HepG2 (cell line): ENCODE data around the gene FGF1. TPM values are rescaled to one million over a fixed set of nuclear protein-coding genes. Genes with fewer than 3 reads are reported as not detected.

Experiments
- ATAC-seq: fragments of 200-7000 bp; cut with Tn5 transposase; 3 replicates; pipeline ENCODE4 v1.9.1; 2020; ENCODE audit warnings: mild to moderate bottlenecking, moderate library complexity
- BruUV-seq: library from RNA; stranded (reverse); fragments of 400-500 nt; replicated peaks from 2 replicates; lab custom pipeline; 2021; lab: Mats Ljungman, UMichigan
- CTCF ChIA-PET: fragments of 300-600 bp; formaldehyde crosslinking; extraction: SDS; loops from one replicate; lab custom pipeline; 2021; ENCODE audit warnings: low total read pairs, inconsistent platforms, low intra/inter-chr PET ratio; lab: Yijun Ruan, JAX
- POLR2A ChIA-PET: fragments of 350-600 bp; sonication (Branson Sonifier 250); formaldehyde crosslinking; loops from one replicate; lab custom pipeline; 2020; ENCODE audit warnings: antibody characterized with exemption, inconsistent platforms; lab: Yijun Ruan, JAX
- DNase-seq: peaks from one replicate; pipeline ENCODE4 v3.0.0-alpha.2; 2015; ENCODE audit warnings: low spot score
- FAIRE-seq: peaks from 3 replicates; lab custom pipeline; 2011; peaks lifted over from hg19 to GRCh38; lab: Jason Lieb, UNC
- H2AFZ ChIP-seq: one replicate; pipeline ENCODE4 v1.6.1; 2011; ENCODE audit warnings: low read length, inconsistent platforms
- H3K27ac ChIP-seq: fragments of 300-600 bp; 3 replicates; pipeline ENCODE4 v1.8.0; 2011; ENCODE audit warnings: mixed run types, mild to moderate bottlenecking, mixed read lengths, low read length, inconsistent platforms; ENCODE audit not compliant: insufficient read depth; ENCODE audit errors: extremely low read length
- H3K27me3 ChIP-seq, 2 experiments: fragments of 200-600 bp in 1 of 2; 2 replicates in 1 of 2; 3 replicates in 1 of 2; pipeline versions ENCODE4 v1.6.0 to v1.8.0; 2011; ENCODE audit warnings: low read length in 2 of 2, mild to moderate bottlenecking in 2 of 2, moderate library complexity in 2 of 2, inconsistent platforms in 1 of 2; ENCODE audit not compliant: insufficient read depth in 2 of 2, control insufficient read depth in 1 of 2
- H3K36me3 ChIP-seq, 2 experiments: fragments of 200-600 bp in 1 of 2; replicated peaks in 1 of 2; 2 replicates in 1 of 2; 3 replicates in 1 of 2; pipeline versions ENCODE4 v1.5.1 to v1.8.0; 2011; ENCODE audit warnings: low read length in 2 of 2, inconsistent platforms in 1 of 2; ENCODE audit not compliant: insufficient read depth in 2 of 2, control insufficient read depth in 1 of 2
- H3K4me1 ChIP-seq: 2 replicates; pipeline ENCODE4 v1.5.1; 2012; ENCODE audit warnings: low read length, inconsistent platforms; ENCODE audit not compliant: insufficient read depth
- H3K4me2 ChIP-seq: 2 replicates; pipeline ENCODE4 v1.6.0; 2011; ENCODE audit warnings: low read depth, low read length, inconsistent platforms
- H3K4me3 ChIP-seq, 3 experiments: fragments of 200-600 bp in 1 of 3; sonication (generic), shearing (Covaris generic) in 1 of 3; replicated peaks in 1 of 3; 2 replicates each; pipeline ENCODE4 v1.5.1; 2011 to 2016; ENCODE audit warnings: low read length in 3 of 3, inconsistent platforms in 2 of 3, low read depth in 2 of 3, mild to moderate bottlenecking in 2 of 3, control low read depth in 1 of 3, mixed read lengths in 1 of 3; ENCODE audit not compliant: insufficient read depth in 1 of 3
- H3K79me2 ChIP-seq: one replicate; pipeline ENCODE4 v1.6.1; 2011; ENCODE audit warnings: low read length, inconsistent platforms; ENCODE audit not compliant: insufficient read depth
- H3K9ac ChIP-seq: 2 replicates; pipeline ENCODE4 v1.6.0; 2011; ENCODE audit warnings: mild to moderate bottlenecking, low read depth, low read length, inconsistent platforms; ENCODE audit not compliant: insufficient read depth
- H3K9me3 ChIP-seq: 2 replicates; pipeline ENCODE4 v1.5.1; 2012; ENCODE audit warnings: mild to moderate bottlenecking, low read length
- H4K20me1 ChIP-seq: 2 replicates; pipeline ENCODE4 v1.6.0; 2011; ENCODE audit warnings: inconsistent platforms, mild to moderate bottlenecking, low read length, moderate library complexity; ENCODE audit not compliant: insufficient read depth
- CHCHD3 ChIP-seq: sonication (generic); formaldehyde crosslinking; IDR thresholded peaks from 2 replicates; pipeline ENCODE4 v1.8.0; 2022; ENCODE audit warnings: mild to moderate bottlenecking, missing genetic modification reagents, moderate library complexity
- FOXP4 ChIP-seq: sonication (generic); formaldehyde crosslinking; IDR thresholded peaks from 2 replicates; pipeline ENCODE4 v1.4.0; 2020; ENCODE audit warnings: missing genetic modification reagents
- HMG20A ChIP-seq: IDR thresholded peaks from 2 replicates; pipeline ENCODE4 v1.6.1; 2016; ENCODE audit warnings: borderline replicate concordance
- PAF1 ChIP-seq: IDR thresholded peaks from 2 replicates; pipeline ENCODE4 v1.6.1; 2016; ENCODE audit warnings: missing genetic modification reagents, missing compliant biosample characterization
- REXO4 ChIP-seq: sonication (generic); formaldehyde crosslinking; IDR thresholded peaks from 2 replicates; pipeline ENCODE4 v1.8.0; 2022; ENCODE audit warnings: missing genetic modification reagents, mild to moderate bottlenecking, borderline replicate concordance
- SNAPC5 ChIP-seq: sonication (generic); formaldehyde crosslinking; IDR thresholded peaks from 2 replicates; pipeline ENCODE4 v1.8.1; 2023; ENCODE audit warnings: mild to moderate bottlenecking, missing genetic modification reagents, borderline replicate concordance
- SRF ChIP-seq: IDR thresholded peaks from 2 replicates; pipeline ENCODE4 v1.6.1; 2011; ENCODE audit warnings: mild to moderate bottlenecking, low read depth, low read length, moderate library complexity
- STAT6 ChIP-seq: sonication (generic); formaldehyde crosslinking; IDR thresholded peaks from 2 replicates; pipeline ENCODE4 v1.4.0; 2020; ENCODE audit warnings: missing genetic modification reagents, mild to moderate bottlenecking, borderline replicate concordance
- U2AF2 ChIP-seq: fragments of 200-400 bp; formaldehyde crosslinking; IDR thresholded peaks from 2 replicates; pipeline ENCODE4 v1.6.1; 2017; ENCODE audit warnings: low read depth, mild to moderate bottlenecking, low read length
- ZFX ChIP-seq: sonication (generic); formaldehyde crosslinking; IDR thresholded peaks from 2 replicates; pipeline ENCODE4 v1.4.0; 2020; ENCODE audit warnings: mild to moderate bottlenecking, low read depth, missing genetic modification reagents, moderate library complexity
- ZNF350 ChIP-seq: sonication (generic); formaldehyde crosslinking; IDR thresholded peaks from 2 replicates; pipeline ENCODE4 v1.4.0; 2020; ENCODE audit warnings: mild to moderate bottlenecking, low read depth, missing genetic modification reagents, borderline replicate concordance
- ZSCAN5A ChIP-seq: sonication (generic); formaldehyde crosslinking; IDR thresholded peaks from 2 replicates; pipeline ENCODE4 v1.8.0; 2022; ENCODE audit warnings: mild to moderate bottlenecking, missing genetic modification reagents, borderline replicate concordance
- WGBS: methylation state at CpG from one replicate; pipeline ENCODE4 v1.1.6; 2017; ENCODE audit warnings: low lambda C conversion rate; 5-methylcytosine and 5-hydroxymethylcytosine counted together
- in situ Hi-C: cut with HindIII; loops from 2 replicates; pipeline ENCODE4 v1.10.0; 2017; ENCODE audit warnings: low pct_unique_long_range_greater_than_20kb; ENCODE audit not compliant: extremely low pct_ligation_motif_present
- intact Hi-C: fragments of 100-400 bp; cut with micrococcal nuclease; formaldehyde crosslinking; loops from one replicate; pipeline ENCODE4 v1.10.0; 2022; ENCODE audit not compliant: unreplicated experiment
- polyA plus RNA-seq, 8 experiments: library from polyadenylated mRNA; depleted of rRNA in 3 of 8; stranded (reverse) in 7 of 8; unstranded in 1 of 8; fragments of >200 nt; fragmentation: Illumina TruSeq in 4 of 8; extraction: Trizol in 4 of 8; gene quantifications; 2 replicates each; pipeline versions ENCODE4 v1.2.1 to v1.2.3, GENCODE V29; 2011 to 2016; ENCODE audit warnings: low read depth in 4 of 8, missing spikeins in 1 of 8, mixed read lengths in 1 of 8; ENCODE audit not compliant: insufficient read depth in 1 of 8
- total RNA-seq, 5 experiments: library from RNA; depleted of rRNA; stranded (reverse); fragments of >200 nt; fragmentation: Illumina TruSeq; extraction: Trizol; gene quantifications; 2 replicates each; pipeline ENCODE4 v1.2.3, GENCODE V29; 2016; ENCODE audit warnings: low read depth in 1 of 5

FGF1 gene
- total and polyA plus RNA-seq, 2 of the 13 experiments (the other 11 are each of a cell fraction or from before 2014, with no cell fraction given) = not detected

GRCh38 chr5:142585451-142585850 lies 100.4 kb downstream of the FGF1 start:
- no peak for DNase-seq
- intact Hi-C loops (no loop called here), in situ Hi-C loops (no loop called here)
- no peaks in the 10 kb centered on the region for H3K9me3 ChIP-seq
- no peaks in the 10 kb centered on the region for H3K4me1 ChIP-seq
- H4K20me1 ChIP-seq = no peaks in the 10 kb centered on the region
- WGBS = 86% methylated on average over 4 of the region's 4 CpGs
- H3K4me3 ChIP-seq = no peak overlapping the region
- H3K36me3 ChIP-seq = no peaks in the 10 kb centered on the region
- BruUV-seq = no TSS peak
- FAIRE-seq = no peak
- TF ChIP-seq SRF = no peak
- H3K4me2 ChIP-seq = no peak overlapping the region
- no peak overlapping the region for H3K9ac ChIP-seq
- H3K79me2 ChIP-seq = no peaks in the 10 kb centered on the region
- no peaks in the 10 kb centered on the region for H3K27me3 ChIP-seq
- CTCF ChIA-PET = no interaction called here
- POLR2A ChIA-PET = no interaction called here
- H3K27ac ChIP-seq = no peak overlapping the region
- no peak overlapping the region for H2AFZ ChIP-seq
- no peak for ATAC-seq

GRCh38 chr5:142584891-142585290 lies 101.0 kb downstream of the FGF1 start:
- Histone ChIP-seq H4K20me1 (no peaks in the 10 kb centered on the region), H3K36me3 (no peaks in the 10 kb centered on the region), H3K9ac (no peak overlapping the region), H3K4me1 (peaks cover 5% of the 10 kb centered on the region), H3K9me3 (no peaks in the 10 kb centered on the region), H2AFZ (no peak overlapping the region), H3K27me3 (no peaks in the 10 kb centered on the region), H3K4me2 (no peak overlapping the region), H3K4me3 (no peak overlapping the region), H3K27ac (no peak overlapping the region), H3K79me2 (no peaks in the 10 kb centered on the region)
- ATAC-seq = no peak
- in situ Hi-C loops = no loop called here
- ChIA-PET CTCF (no interaction called here), POLR2A (no interaction called here)
- no peak for DNase-seq
- WGBS = 55% methylated on average over 1 of the region's 1 CpG
- intact Hi-C loops = no loop called here
- no TSS peak for BruUV-seq
- FAIRE-seq = no peak
- TF ChIP-seq SNAPC5 (CRISPR knock-in tag) (no peak), ZNF350 (no peak), PAF1 (CRISPR knock-in tag) (no peak), U2AF2 (no peak), STAT6 (CRISPR knock-in tag) (no peak), ZSCAN5A (CRISPR knock-in tag) (no peak), CHCHD3 (no peak), FOXP4 (CRISPR knock-in tag) (no peak), REXO4 (no peak), ZFX (CRISPR knock-in tag) (no peak), HMG20A (CRISPR knock-in tag) (no peak)
